ENCODE data around the gene PIGU. TPM values are rescaled to one million over a fixed set of nuclear protein-coding genes. Genes with fewer than 3 reads are reported as not detected.

The PIGU gene
- total RNA-seq, 1 experiment from 2014 or later: 25.0 TPM

- no TSS peak for BruUV-seq (replicated peaks)
- Histone ChIP-seq H3K4me2 (no peak overlapping the region), H3K4me1 (replicated peaks; ENCODE audit: insufficient read depth) (peaks cover 30% of the 10 kb centered on the region), H3K27ac (no peak overlapping the region), H3K4me3 (no peak overlapping the region), H2AFZ (no peak overlapping the region), H3K27me3 (ENCODE audit: insufficient read depth, low read depth) (no peaks in the 10 kb centered on the region), H4K20me1 (ENCODE audit: insufficient read depth) (no peaks in the 10 kb centered on the region), H3K9me2 (ENCODE audit: insufficient read depth) (no peaks in the 10 kb centered on the region), H3K79me2 (ENCODE audit: low read depth) (no peaks in the 10 kb centered on the region), H3F3A (ENCODE audit: insufficient read depth, low read depth) (peaks cover 9% of the 10 kb centered on the region; the same call in 1 of the 2 replicates), H3K9me3 (ENCODE audit: insufficient read depth, low read depth) (no peaks in the 10 kb centered on the region), H3K36me3 (ENCODE audit: low read depth) (no peaks in the 10 kb centered on the region; the same call in 1 of the 2 replicates)
- ChIA-PET CTCF (interaction anchor here (0.6 kb wide), 1 partner anchor 621 kb away, joined by 8 read pairs; no protein-coding TSS in a partner anchor), POLR2A (ENCODE audit: unreplicated experiment) (interaction anchor here (0.5 to 0.7 kb wide), 2 partner anchors 94 to 264 kb away, joined by 3 read pairs; no protein-coding TSS in a partner anchor)
- intact Hi-C loops (cut with micrococcal nuclease; ENCODE audit: unreplicated experiment): no loop called here
- DNase-seq: no peak
- TF ChIP-seq EZH2 (IDR thresholded peaks at IDR 0.05; ENCODE audit: low read depth): no peak
- TF ChIP-seq, protein P1, sequence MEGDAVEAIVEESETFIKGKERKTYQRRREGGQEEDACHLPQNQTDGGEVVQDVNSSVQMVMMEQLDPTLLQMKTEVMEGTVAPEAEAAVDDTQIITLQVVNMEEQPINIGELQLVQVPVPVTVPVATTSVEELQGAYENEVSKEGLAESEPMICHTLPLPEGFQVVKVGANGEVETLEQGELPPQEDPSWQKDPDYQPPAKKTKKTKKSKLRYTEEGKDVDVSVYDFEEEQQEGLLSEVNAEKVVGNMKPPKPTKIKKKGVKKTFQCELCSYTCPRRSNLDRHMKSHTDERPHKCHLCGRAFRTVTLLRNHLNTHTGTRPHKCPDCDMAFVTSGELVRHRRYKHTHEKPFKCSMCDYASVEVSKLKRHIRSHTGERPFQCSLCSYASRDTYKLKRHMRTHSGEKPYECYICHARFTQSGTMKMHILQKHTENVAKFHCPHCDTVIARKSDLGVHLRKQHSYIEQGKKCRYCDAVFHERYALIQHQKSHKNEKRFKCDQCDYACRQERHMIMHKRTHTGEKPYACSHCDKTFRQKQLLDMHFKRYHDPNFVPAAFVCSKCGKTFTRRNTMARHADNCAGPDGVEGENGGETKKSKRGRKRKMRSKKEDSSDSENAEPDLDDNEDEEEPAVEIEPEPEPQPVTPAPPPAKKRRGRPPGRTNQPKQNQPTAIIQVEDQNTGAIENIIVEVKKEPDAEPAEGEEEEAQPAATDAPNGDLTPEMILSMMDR (conservative IDR thresholded peaks at IDR 0.05): no peak
Measured at GRCh38 chr20:34583544-34583943, 93.3 kb downstream of the PIGU start.

GRCh38 chr20:34582911-34583310 lies 94.0 kb downstream of the PIGU start:
- CTCF ChIA-PET: no interaction called here
- Histone ChIP-seq H3K4me2 (no peak overlapping the region), H3K9me2 (ENCODE audit: insufficient read depth) (no peaks in the 10 kb centered on the region), H3K27ac (no peak overlapping the region), H3K9me3 (ENCODE audit: insufficient read depth, low read depth) (no peaks in the 10 kb centered on the region), H3K36me3 (ENCODE audit: low read depth) (no peaks in the 10 kb centered on the region; the same call in 1 of the 2 replicates), H3K4me3 (no peak overlapping the region), H4K20me1 (ENCODE audit: insufficient read depth) (no peaks in the 10 kb centered on the region), H3K27me3 (ENCODE audit: insufficient read depth, low read depth) (no peaks in the 10 kb centered on the region), H3F3A (ENCODE audit: insufficient read depth, low read depth) (peaks cover 9% of the 10 kb centered on the region; the same call in 1 of the 2 replicates), H2AFZ (no peak overlapping the region), H3K79me2 (ENCODE audit: low read depth) (no peaks in the 10 kb centered on the region), H3K4me1 (replicated peaks; ENCODE audit: insufficient read depth) (peaks cover 31% of the 10 kb centered on the region)
- peak in 1 of 2 experiments; percentile 41 for DNase-seq
- no TSS peak for BruUV-seq (replicated peaks)
- TF ChIP-seq EZH2 (IDR thresholded peaks at IDR 0.05; ENCODE audit: low read depth): no peak
- intact Hi-C loops (cut with micrococcal nuclease; ENCODE audit: unreplicated experiment): no loop called here
- POLR2A ChIA-PET (ENCODE audit: unreplicated experiment): interaction anchor here (0.6 to 0.7 kb wide), 3 partner anchors 94 to 341 kb away, joined by 3 to 5 read pairs (median 5); no protein-coding TSS in a partner anchor

GRCh38 chr20:34582221-34582620 lies 94.7 kb downstream of the PIGU start:
- TF ChIP-seq EZH2 (IDR thresholded peaks at IDR 0.05; ENCODE audit: low read depth): no peak
- TF ChIP-seq, protein P1 (conservative IDR thresholded peaks at IDR 0.05): no peak
- H3K4me3 ChIP-seq: no peak overlapping the region
- no peak overlapping the region for H3K27ac ChIP-seq
- no peaks in the 10 kb centered on the region for H3K79me2 ChIP-seq (ENCODE audit: low read depth)
- H2AFZ ChIP-seq: no peak overlapping the region
- H3K27me3 ChIP-seq (ENCODE audit: insufficient read depth, low read depth): no peaks in the 10 kb centered on the region
- peaks cover 31% of the 10 kb centered on the region for H3K4me1 ChIP-seq (replicated peaks; ENCODE audit: insufficient read depth)
- ChIA-PET POLR2A (ENCODE audit: unreplicated experiment) (no interaction called here), CTCF (no interaction called here)
- H3K36me3 ChIP-seq (ENCODE audit: low read depth): no peaks in the 10 kb centered on the region; the same call in 1 of the 2 replicates
- intact Hi-C loops (cut with micrococcal nuclease; ENCODE audit: unreplicated experiment): no loop called here
- H3K9me2 ChIP-seq (ENCODE audit: insufficient read depth): no peaks in the 10 kb centered on the region
- H3F3A ChIP-seq (ENCODE audit: insufficient read depth, low read depth): peaks cover 9% of the 10 kb centered on the region; the same call in 1 of the 2 replicates
- no peak for DNase-seq
- H3K4me2 ChIP-seq: no peak overlapping the region
- no peaks in the 10 kb centered on the region for H4K20me1 ChIP-seq (ENCODE audit: insufficient read depth)
- no TSS peak for BruUV-seq (replicated peaks)
- no peaks in the 10 kb centered on the region for H3K9me3 ChIP-seq (ENCODE audit: insufficient read depth, low read depth)
